HCT116 (cell line): Measurements from ENCODE around the gene OSTF1. TPM values are rescaled to one million over a fixed set of nuclear protein-coding genes. Genes with fewer than 3 reads are reported as not detected.

Experiments used
- ATAC-seq: fragments of 200-7000 bp; cut with Tn5 transposase; 2 replicates; pipeline ENCODE4 v1.9.1; 2020; ENCODE audit warnings: mild to moderate bottlenecking, moderate library complexity
- BruUV-seq: library from RNA; stranded (reverse); fragments of 400-500 nt; replicated peaks from 2 replicates; lab custom pipeline; 2021; lab: Mats Ljungman, UMichigan
- CTCF ChIA-PET: fragments of 300-600 bp; sonication (Branson Sonifier 250); formaldehyde crosslinking; loops from one replicate; lab custom pipeline; 2021; ENCODE audit warnings: antibody characterized with exemption; lab: Charles Lee
- POLR2A ChIA-PET: fragments of 300-600, 350-600 bp; sonication (Branson Sonifier 250); formaldehyde crosslinking; loops from one replicate; lab custom pipeline; 2021; ENCODE audit warnings: antibody characterized with exemption; lab: Charles Lee
- RAD21 ChIA-PET, 2 experiments: fragments of 300-600 bp; sonication (Branson Sonifier 250); formaldehyde crosslinking; loops; one replicate each; lab custom pipeline; 2023; ENCODE audit warnings: low total read pairs in 2 of 2; ENCODE audit not compliant: uncharacterized antibody in 2 of 2, unreplicated experiment in 2 of 2, low non-redundant PET in 1 of 2; lab: Charles Lee
- DNase-seq: peaks from one replicate; pipeline ENCODE4 v3.0.0-alpha.2; 2010; ENCODE audit warnings: low read depth, low spot score
- H2AFZ ChIP-seq: fragments of 200-600 bp; shearing (Covaris generic), sonication (generic); 2 replicates; pipeline ENCODE4 v1.6.1; 2017; ENCODE audit warnings: low read depth, mixed run types, mixed read lengths, antibody characterized with exemption, low read length; ENCODE audit not compliant: poor library complexity, severe bottlenecking
- H3K27ac ChIP-seq: 2 replicates; pipeline ENCODE4 v1.5.1; 2012; ENCODE audit warnings: low read depth, low read length
- H3K27me3 ChIP-seq: fragments of 200-600 bp; sonication (generic); 2 replicates; pipeline ENCODE4 v1.6.1; 2016; ENCODE audit warnings: mixed run types, low read length, mixed read lengths; ENCODE audit not compliant: insufficient read depth
- H3K36me3 ChIP-seq, 2 experiments: fragments of 200-500 bp in 1 of 2; fragments of 200-600 bp in 1 of 2; sonication (Bioruptor generic) in 1 of 2; sonication (generic) in 1 of 2; 2 replicates each; pipeline versions ENCODE4 v1.5.1 to v1.6.1; 2014 to 2016; ENCODE audit warnings: low read length in 2 of 2, inconsistent platforms in 1 of 2, mixed read lengths in 1 of 2, mixed run types in 1 of 2; ENCODE audit not compliant: insufficient read depth in 2 of 2, control insufficient read depth in 1 of 2
- H3K4me1 ChIP-seq, 2 experiments: fragments of 200-600 bp in 1 of 2; sonication (generic) in 1 of 2; 2 replicates each; pipeline versions ENCODE4 v1.5.1 to v1.6.1; 2012 to 2017; ENCODE audit warnings: low read length in 2 of 2, inconsistent platforms in 1 of 2, mild to moderate bottlenecking in 1 of 2, mixed read lengths in 1 of 2, mixed run types in 1 of 2, moderate library complexity in 1 of 2; ENCODE audit not compliant: insufficient read depth in 2 of 2, control insufficient read depth in 1 of 2
- H3K4me2 ChIP-seq: fragments of 200-600 bp; sonication (generic); 2 replicates; pipeline ENCODE4 v1.6.1; 2017; ENCODE audit warnings: mixed run types, low read length, mixed read lengths
- H3K4me3 ChIP-seq, 2 experiments: fragments of 200-600 bp in 1 of 2; sonication (generic) in 1 of 2; replicated peaks in 1 of 2; 2 replicates each; pipeline ENCODE4 v1.5.1; 2011 to 2016; ENCODE audit warnings: low read length in 2 of 2, control low read depth in 1 of 2, low read depth in 1 of 2, mild to moderate bottlenecking in 1 of 2, mixed read lengths in 1 of 2, mixed run types in 1 of 2
- H3K79me2 ChIP-seq: fragments of 200-600 bp; sonication (generic); 2 replicates; pipeline ENCODE4 v1.6.1; 2017; ENCODE audit warnings: mild to moderate bottlenecking, mixed run types, low read length, moderate library complexity, mixed read lengths; ENCODE audit not compliant: insufficient read depth
- H3K9ac ChIP-seq: fragments of 200-600 bp; sonication (generic); 2 replicates; pipeline ENCODE4 v1.6.1; 2016; ENCODE audit warnings: low read length, mixed read lengths
- H3K9me2 ChIP-seq: fragments of 200-600 bp; sonication (generic), shearing (Covaris generic); 2 replicates; pipeline ENCODE4 v1.6.1; 2017; ENCODE audit warnings: mixed run types, mild to moderate bottlenecking, moderate library complexity; ENCODE audit not compliant: insufficient read depth
- H3K9me3 ChIP-seq, 2 experiments: fragments of 200-500 bp in 1 of 2; fragments of 200-600 bp in 1 of 2; sonication (Bioruptor generic) in 1 of 2; sonication (generic) in 1 of 2; 2 replicates each; pipeline ENCODE4 v1.6.1; 2014 to 2017; ENCODE audit warnings: low read length in 2 of 2, mixed read lengths in 2 of 2, inconsistent platforms in 1 of 2, low read depth in 1 of 2, mild to moderate bottlenecking in 1 of 2, mixed run types in 1 of 2, moderate library complexity in 1 of 2; ENCODE audit not compliant: control insufficient read depth in 1 of 2, insufficient read depth in 1 of 2
- H4K20me1 ChIP-seq: fragments of 200-600 bp; sonication (generic), shearing (Covaris generic); 2 replicates; pipeline ENCODE4 v1.6.1; 2017; ENCODE audit warnings: mixed run types, mild to moderate bottlenecking, moderate library complexity; ENCODE audit not compliant: insufficient read depth
- FOSL1 ChIP-seq: IDR thresholded peaks from 2 replicates; pipeline ENCODE4 v1.6.1; 2012; ENCODE audit warnings: low read depth
- SIN3A ChIP-seq: IDR thresholded peaks from 2 replicates; pipeline ENCODE4 v1.6.1; 2012; ENCODE audit warnings: low read depth
- SP1 ChIP-seq: IDR thresholded peaks from 2 replicates; pipeline ENCODE4 v1.6.1; 2012; ENCODE audit warnings: low read depth
- ZFX ChIP-seq: fragments of 450-650 bp; IDR thresholded peaks from 2 replicates; pipeline ENCODE4 v1.6.1; 2017
- ZNF274 ChIP-seq: fragments of 200-500 bp; sonication (Bioruptor generic); IDR thresholded peaks from 2 replicates; pipeline ENCODE4 v1.6.1; 2014; ENCODE audit warnings: mild to moderate bottlenecking, low read depth, low read length, inconsistent platforms
- intact Hi-C: fragments of 100-400 bp; cut with micrococcal nuclease; formaldehyde crosslinking; loops from 2 replicates; pipeline ENCODE4 v1.10.0; 2022
- total RNA-seq: library from RNA; stranded (reverse); gene quantifications from one replicate; pipeline ENCODE4 v1.2.1, GENCODE V29; 2021; ENCODE audit not compliant: unreplicated experiment
- TF ChIP-seq, protein P1 (sequence below): IDR thresholded peaks from 2 replicates; pipeline ENCODE4 v1.6.1; 2012
- TF ChIP-seq, protein P2 (sequence below), 3 experiments: fragments of 200-600 bp in 1 of 3; sonication (generic) in 1 of 3; IDR thresholded peaks in 2 of 3; conservative IDR thresholded peaks in 1 of 3; 2 replicates each; pipeline ENCODE4 v1.5.1; 2012 to 2017; ENCODE audit warnings: low read depth in 2 of 3, low read length in 2 of 3, antibody characterized with exemption in 1 of 3, borderline replicate concordance in 1 of 3, control low read depth in 1 of 3, mild to moderate bottlenecking in 1 of 3, mixed read lengths in 1 of 3, mixed run types in 1 of 3, moderate library complexity in 1 of 3; ENCODE audit not compliant: insufficient read depth in 1 of 3
- TF ChIP-seq, protein P3 (sequence below): IDR thresholded peaks from 2 replicates; pipeline ENCODE4 v1.6.1; 2011; ENCODE audit warnings: mild to moderate bottlenecking, low read length, moderate library complexity; ENCODE audit not compliant: insufficient replicate concordance; ENCODE audit errors: extremely low read depth

The OSTF1 gene
- total RNA-seq, 1 experiment from 2014 or later: 20.7 TPM

DNA sequence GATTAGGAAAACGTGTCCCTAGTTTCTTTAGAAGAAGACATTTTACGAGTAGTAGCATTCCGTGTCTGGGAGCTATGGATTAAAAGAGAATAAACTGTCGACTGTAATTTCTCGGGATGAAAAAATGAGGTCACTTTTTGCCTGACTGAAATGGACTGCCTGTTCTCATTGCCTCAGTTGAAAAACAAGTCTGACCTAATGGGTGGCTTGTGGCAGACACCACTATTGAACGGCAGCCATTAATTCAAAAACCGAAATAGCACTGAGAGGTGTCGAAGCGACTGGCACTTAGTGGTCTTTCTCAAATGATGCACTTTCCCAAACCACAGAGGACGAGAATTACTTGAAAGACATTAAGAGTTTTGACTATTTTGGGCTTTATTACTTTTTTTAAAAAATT is 35.4 kb downstream of the OSTF1 start:
- Histone ChIP-seq H3K27ac (no peak overlapping the region), H3K4me2 (no peak overlapping the region), H2AFZ (no peak overlapping the region), H3K4me1 (no peaks in the 10 kb centered on the region), H3K9me3 (no peaks in the 10 kb centered on the region), H3K4me3 (no peak overlapping the region), H3K27me3 (no peaks in the 10 kb centered on the region), H4K20me1 (no peaks in the 10 kb centered on the region), H3K79me2 (no peaks in the 10 kb centered on the region), H3K9me2 (no peaks in the 10 kb centered on the region), H3K36me3 (no peaks in the 10 kb centered on the region), H3K9ac (no peak overlapping the region)
- no TSS peak for BruUV-seq
- TF ChIP-seq, protein P1, sequence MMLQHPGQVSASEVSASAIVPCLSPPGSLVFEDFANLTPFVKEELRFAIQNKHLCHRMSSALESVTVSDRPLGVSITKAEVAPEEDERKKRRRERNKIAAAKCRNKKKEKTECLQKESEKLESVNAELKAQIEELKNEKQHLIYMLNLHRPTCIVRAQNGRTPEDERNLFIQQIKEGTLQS: no peak
- TF ChIP-seq ZNF274: no peak
- TF ChIP-seq, protein P2, sequence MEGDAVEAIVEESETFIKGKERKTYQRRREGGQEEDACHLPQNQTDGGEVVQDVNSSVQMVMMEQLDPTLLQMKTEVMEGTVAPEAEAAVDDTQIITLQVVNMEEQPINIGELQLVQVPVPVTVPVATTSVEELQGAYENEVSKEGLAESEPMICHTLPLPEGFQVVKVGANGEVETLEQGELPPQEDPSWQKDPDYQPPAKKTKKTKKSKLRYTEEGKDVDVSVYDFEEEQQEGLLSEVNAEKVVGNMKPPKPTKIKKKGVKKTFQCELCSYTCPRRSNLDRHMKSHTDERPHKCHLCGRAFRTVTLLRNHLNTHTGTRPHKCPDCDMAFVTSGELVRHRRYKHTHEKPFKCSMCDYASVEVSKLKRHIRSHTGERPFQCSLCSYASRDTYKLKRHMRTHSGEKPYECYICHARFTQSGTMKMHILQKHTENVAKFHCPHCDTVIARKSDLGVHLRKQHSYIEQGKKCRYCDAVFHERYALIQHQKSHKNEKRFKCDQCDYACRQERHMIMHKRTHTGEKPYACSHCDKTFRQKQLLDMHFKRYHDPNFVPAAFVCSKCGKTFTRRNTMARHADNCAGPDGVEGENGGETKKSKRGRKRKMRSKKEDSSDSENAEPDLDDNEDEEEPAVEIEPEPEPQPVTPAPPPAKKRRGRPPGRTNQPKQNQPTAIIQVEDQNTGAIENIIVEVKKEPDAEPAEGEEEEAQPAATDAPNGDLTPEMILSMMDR (IDR thresholded peaks at IDR 0.05 in 2 of 3, conservative IDR thresholded peaks at IDR 0.05 in 1 of 3; ENCODE audit: borderline replicate concordance in 1 of 3, insufficient read depth in 1 of 3, low read depth in 2 of 3, low read length in 2 of 3): no peak
- no peak for TF ChIP-seq ZFX
- no peak for TF ChIP-seq FOSL1
- no peak for TF ChIP-seq SP1
- TF ChIP-seq, protein P3, sequence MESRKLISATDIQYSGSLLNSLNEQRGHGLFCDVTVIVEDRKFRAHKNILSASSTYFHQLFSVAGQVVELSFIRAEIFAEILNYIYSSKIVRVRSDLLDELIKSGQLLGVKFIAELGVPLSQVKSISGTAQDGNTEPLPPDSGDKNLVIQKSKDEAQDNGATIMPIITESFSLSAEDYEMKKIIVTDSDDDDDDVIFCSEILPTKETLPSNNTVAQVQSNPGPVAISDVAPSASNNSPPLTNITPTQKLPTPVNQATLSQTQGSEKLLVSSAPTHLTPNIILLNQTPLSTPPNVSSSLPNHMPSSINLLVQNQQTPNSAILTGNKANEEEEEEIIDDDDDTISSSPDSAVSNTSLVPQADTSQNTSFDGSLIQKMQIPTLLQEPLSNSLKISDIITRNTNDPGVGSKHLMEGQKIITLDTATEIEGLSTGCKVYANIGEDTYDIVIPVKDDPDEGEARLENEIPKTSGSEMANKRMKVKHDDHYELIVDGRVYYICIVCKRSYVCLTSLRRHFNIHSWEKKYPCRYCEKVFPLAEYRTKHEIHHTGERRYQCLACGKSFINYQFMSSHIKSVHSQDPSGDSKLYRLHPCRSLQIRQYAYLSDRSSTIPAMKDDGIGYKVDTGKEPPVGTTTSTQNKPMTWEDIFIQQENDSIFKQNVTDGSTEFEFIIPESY: no peak
- no peak for TF ChIP-seq SIN3A
- no peak for ATAC-seq
- RAD21 ChIA-PET: no interaction called here
- intact Hi-C loops: no loop called here
- no peak for DNase-seq
- CTCF ChIA-PET: no interaction called here
- POLR2A ChIA-PET: no interaction called here
